ENCODE measurements around the gene GATAD2B.

GATAD2B gene

DNA sequence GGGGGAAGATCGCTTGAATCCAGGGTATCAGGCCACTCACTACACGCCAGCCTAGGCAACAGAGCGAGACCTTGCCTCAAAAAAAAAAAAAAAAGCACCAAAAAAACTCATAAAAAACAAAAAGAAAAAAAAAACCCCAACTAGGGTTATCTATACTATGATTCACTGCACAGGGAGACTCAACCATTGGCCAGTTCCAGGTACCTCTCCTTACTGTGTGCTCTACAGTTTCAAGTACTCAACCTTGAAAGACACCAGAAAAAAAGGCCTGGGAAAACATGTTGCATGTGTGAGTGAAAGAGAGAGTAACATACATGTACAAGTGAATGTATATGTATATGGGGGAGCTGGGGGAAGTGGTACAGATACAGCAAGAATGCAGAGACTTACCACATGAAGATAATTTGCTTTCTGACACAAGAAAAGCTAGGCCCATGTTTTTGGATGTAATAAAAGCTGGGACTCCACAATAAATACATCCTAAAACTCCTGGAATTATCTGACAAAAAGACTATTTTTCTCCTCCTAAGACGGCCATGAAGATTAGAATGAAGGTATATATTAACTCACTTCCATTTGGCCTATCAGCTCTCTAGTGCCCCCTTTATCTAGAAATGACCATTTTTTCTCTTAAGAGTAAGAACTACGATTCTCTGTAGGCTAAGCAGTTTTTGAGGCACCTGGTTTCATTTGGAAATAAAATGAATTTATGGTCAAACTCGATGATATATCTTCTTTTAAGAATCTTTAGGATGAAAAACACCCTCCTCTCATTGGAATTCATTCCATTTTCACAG lies 95.4 kb downstream of the GATAD2B start:
- H2AFZ ChIP-seq (ENCODE audit: low read length) = no peak overlapping the region
- H3K4me1 ChIP-seq (ENCODE audit: insufficient read depth, low read length, severe bottlenecking) = no peaks in the 10 kb centered on the region
- no peaks in the 10 kb centered on the region for H4K20me1 ChIP-seq (ENCODE audit: insufficient read depth, low read length)
- H3K79me2 ChIP-seq (ENCODE audit: insufficient read depth, low read length) = peaks cover 5% of the 10 kb centered on the region
- H3K9ac ChIP-seq (ENCODE audit: low read length) = no peak overlapping the region
- no peaks in the 10 kb centered on the region for H3K9me3 ChIP-seq (ENCODE audit: low read length)
- no peak overlapping the region for H3K4me2 ChIP-seq (ENCODE audit: low read length)
- H3F3A ChIP-seq (ENCODE audit: insufficient read depth, low read length) = no peaks in the 10 kb centered on the region
- peak; percentile 35; the same call in 1 of the 2 replicates for TF ChIP-seq CTCF (IDR thresholded peaks at IDR 0.05; ENCODE audit: low read length)
- no peak for TF ChIP-seq EZH2 (IDR thresholded peaks at IDR 0.05; ENCODE audit: borderline replicate concordance, low read length)
- H3K27me3 ChIP-seq (ENCODE audit: insufficient read depth, low read length) = no peaks in the 10 kb centered on the region
- H3K36me3 ChIP-seq (ENCODE audit: insufficient read depth, low read length) = peaks cover 40% of the 10 kb centered on the region
- H3K4me3 ChIP-seq (ENCODE audit: low read depth, low read length, poor library complexity, severe bottlenecking) = no peak overlapping the region
- H3K9me2 ChIP-seq (ENCODE audit: low read depth, low read length) = no peaks in the 10 kb centered on the region
- H3K27ac ChIP-seq (ENCODE audit: low read depth, low read length, poor library complexity, severe bottlenecking) = no peak overlapping the region

- no peak overlapping the region for H3K4me2 ChIP-seq (ENCODE audit: low read length)
- H3F3A ChIP-seq (ENCODE audit: insufficient read depth, low read length) = no peaks in the 10 kb centered on the region
- peaks cover 15% of the 10 kb centered on the region for H3K4me1 ChIP-seq (ENCODE audit: insufficient read depth, low read length, severe bottlenecking)
- H3K9ac ChIP-seq (ENCODE audit: low read length) = no peak overlapping the region
- H3K9me3 ChIP-seq (ENCODE audit: low read length) = no peaks in the 10 kb centered on the region
- TF ChIP-seq EZH2 (IDR thresholded peaks at IDR 0.05; ENCODE audit: borderline replicate concordance, low read length) (no peak), CTCF (IDR thresholded peaks at IDR 0.05; ENCODE audit: low read length) (no peak)
- peaks cover 50% of the 10 kb centered on the region for H3K36me3 ChIP-seq (ENCODE audit: insufficient read depth, low read length)
- H2AFZ ChIP-seq (ENCODE audit: low read length) = no peak overlapping the region
- H4K20me1 ChIP-seq (ENCODE audit: insufficient read depth, low read length) = no peaks in the 10 kb centered on the region
- no peaks in the 10 kb centered on the region for H3K9me2 ChIP-seq (ENCODE audit: low read depth, low read length)
- H3K27me3 ChIP-seq (ENCODE audit: insufficient read depth, low read length) = no peaks in the 10 kb centered on the region
- H3K4me3 ChIP-seq (ENCODE audit: low read depth, low read length, poor library complexity, severe bottlenecking) = no peak overlapping the region
- H3K79me2 ChIP-seq (ENCODE audit: insufficient read depth, low read length) = no peaks in the 10 kb centered on the region
- H3K27ac ChIP-seq (ENCODE audit: low read depth, low read length, poor library complexity, severe bottlenecking) = no peak overlapping the region
These were observed 103.9 kb downstream of the GATAD2B start for GRCh38 chr1:153818876-153819275.

- no peaks in the 10 kb centered on the region for H4K20me1 ChIP-seq (ENCODE audit: insufficient read depth, low read length)
- H3K9ac ChIP-seq (ENCODE audit: low read length) = no peak overlapping the region
- H2AFZ ChIP-seq (ENCODE audit: low read length) = no peak overlapping the region
- H3K4me1 ChIP-seq (ENCODE audit: insufficient read depth, low read length, severe bottlenecking) = peaks cover 10% of the 10 kb centered on the region
- no peaks in the 10 kb centered on the region for H3K27me3 ChIP-seq (ENCODE audit: insufficient read depth, low read length)
- TF ChIP-seq CTCF (IDR thresholded peaks at IDR 0.05; ENCODE audit: low read length) (no peak), EZH2 (IDR thresholded peaks at IDR 0.05; ENCODE audit: borderline replicate concordance, low read length) (no peak)
- no peak overlapping the region for H3K27ac ChIP-seq (ENCODE audit: low read depth, low read length, poor library complexity, severe bottlenecking)
- no peaks in the 10 kb centered on the region for H3K9me3 ChIP-seq (ENCODE audit: low read length)
- H3K9me2 ChIP-seq (ENCODE audit: low read depth, low read length) = no peaks in the 10 kb centered on the region
- no peaks in the 10 kb centered on the region for H3F3A ChIP-seq (ENCODE audit: insufficient read depth, low read length)
- H3K79me2 ChIP-seq (ENCODE audit: insufficient read depth, low read length) = no peaks in the 10 kb centered on the region
- peaks cover 74% of the 10 kb centered on the region for H3K36me3 ChIP-seq (ENCODE audit: insufficient read depth, low read length)
- no peak overlapping the region for H3K4me2 ChIP-seq (ENCODE audit: low read length)
- H3K4me3 ChIP-seq (ENCODE audit: low read depth, low read length, poor library complexity, severe bottlenecking) = no peak overlapping the region
These were observed 106.4 kb downstream of the GATAD2B start for GRCh38 chr1:153816283-153816889.

All from OCI-LY1 (cell line).